Stimulated activated naive CD8-positive, alpha-beta T cell treated with anti-CD3 and anti-CD28 coated beads, Interleukin-15, Interleukin-2, amounts not matched to agents 100 ng/mL and 50 ng/mL, for 24 hours (primary cell): ENCODE results near the gene CKAP4.

Source experiments
- H3K27ac Mint-ChIP-seq: one replicate; pipeline ENCODE4 v1.8.0; 2021; ENCODE audit warnings: mild to moderate bottlenecking, mixed read lengths
- H3K27me3 Mint-ChIP-seq: one replicate; pipeline ENCODE4 v1.8.0; 2021; ENCODE audit warnings: mixed read lengths
- H3K36me3 Mint-ChIP-seq: one replicate; pipeline ENCODE4 v1.8.0; 2021; ENCODE audit warnings: low read depth, mixed read lengths
- H3K4me1 Mint-ChIP-seq: one replicate; pipeline ENCODE4 v1.8.0; 2021; ENCODE audit warnings: low read depth, mixed read lengths
- H3K4me3 Mint-ChIP-seq: one replicate; pipeline ENCODE4 v1.8.0; 2021; ENCODE audit warnings: mild to moderate bottlenecking, mixed read lengths
- H3K9me3 Mint-ChIP-seq: one replicate; pipeline ENCODE4 v1.8.0; 2021; ENCODE audit warnings: mixed read lengths

Gene CKAP4

DNA sequence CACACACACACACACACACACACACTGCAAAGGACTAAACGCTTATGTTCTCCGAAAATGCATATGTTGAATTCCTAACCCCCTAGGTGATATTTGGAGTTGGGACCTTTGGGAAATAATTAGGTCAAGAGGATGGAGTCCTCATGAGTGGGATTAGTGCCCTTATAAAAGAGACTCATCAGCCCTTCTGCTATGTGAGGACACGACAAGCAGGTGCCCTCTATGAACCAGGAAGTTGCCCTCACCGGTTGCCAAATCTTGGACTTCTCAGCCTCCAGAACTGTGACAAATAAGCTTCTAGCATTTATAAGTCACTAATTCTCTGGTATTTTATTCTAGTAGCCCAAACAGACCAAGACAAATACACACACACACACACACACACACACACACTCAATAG is 34.0 kb upstream of the CKAP4 start:
- peaks cover 5% of the 10 kb centered on the region for H3K9me3 Mint-ChIP-seq
- peaks cover 8% of the 10 kb centered on the region for H3K27me3 Mint-ChIP-seq
- no peaks in the 10 kb centered on the region for H3K36me3 Mint-ChIP-seq
- H3K4me3 Mint-ChIP-seq: no peak overlapping the region
- H3K4me1 Mint-ChIP-seq: peaks cover 14% of the 10 kb centered on the region
- H3K27ac Mint-ChIP-seq: no peak overlapping the region

DNA sequence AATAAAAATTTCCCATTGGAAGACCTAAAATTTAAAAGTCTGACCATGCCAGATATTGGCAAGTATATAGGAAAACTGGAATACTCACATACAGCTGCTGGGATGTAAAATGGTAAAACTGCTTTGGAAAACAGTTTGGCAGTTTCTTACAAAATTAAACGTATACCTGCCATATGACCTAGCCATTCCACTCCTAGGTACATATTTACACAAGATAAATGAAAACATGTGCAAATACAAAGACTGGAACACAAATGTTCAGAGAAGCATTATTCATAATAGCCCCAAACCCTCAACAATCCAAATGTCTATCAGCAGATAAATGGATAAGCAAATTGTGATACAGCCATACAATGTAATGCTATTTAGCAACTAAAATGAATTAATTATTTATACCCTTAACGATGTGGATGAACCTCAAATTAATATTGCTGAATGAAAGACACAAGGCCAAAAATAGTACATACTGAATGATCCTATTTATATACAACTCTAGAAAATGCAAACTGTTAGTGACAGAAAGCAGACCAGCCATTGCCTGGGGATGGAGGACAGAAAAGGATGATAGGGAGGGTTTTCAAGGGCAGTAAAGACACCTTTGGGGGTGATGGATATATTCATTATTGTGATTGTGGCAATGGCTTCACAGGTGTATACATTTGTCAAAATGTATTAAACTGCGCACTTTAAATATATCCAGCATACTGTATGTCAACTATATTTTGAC is 33.4 kb upstream of the CKAP4 start:
- Mint-ChIP-seq H3K9me3 (peaks cover 5% of the 10 kb centered on the region), H3K4me1 (peaks cover 14% of the 10 kb centered on the region), H3K27me3 (peaks cover 8% of the 10 kb centered on the region), H3K36me3 (no peaks in the 10 kb centered on the region), H3K27ac (no peak overlapping the region), H3K4me3 (no peak overlapping the region)

DNA sequence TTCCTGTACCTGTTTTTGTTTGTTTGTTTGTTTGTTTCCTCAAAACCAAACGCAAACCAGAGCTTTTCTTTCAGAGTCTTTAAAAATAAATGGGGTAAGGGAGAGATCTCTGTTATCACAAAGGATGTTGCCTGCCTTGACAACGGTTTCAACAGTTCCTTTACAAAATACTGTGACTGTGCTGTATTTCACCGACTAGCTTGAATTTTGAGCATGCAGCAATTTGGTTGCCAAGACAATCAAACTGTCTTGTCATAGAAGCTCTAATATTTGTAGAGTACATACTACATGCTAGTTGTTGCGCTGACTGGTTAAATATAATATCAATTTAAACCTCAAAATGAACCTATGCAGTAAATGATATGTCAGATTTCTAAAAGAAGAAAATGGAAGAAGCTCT is 32.3 kb upstream of the CKAP4 start:
- H3K27ac Mint-ChIP-seq: no peak overlapping the region
- H3K36me3 Mint-ChIP-seq: no peaks in the 10 kb centered on the region
- peaks cover 10% of the 10 kb centered on the region for H3K4me1 Mint-ChIP-seq
- H3K4me3 Mint-ChIP-seq: no peak overlapping the region
- H3K27me3 Mint-ChIP-seq: peaks cover 8% of the 10 kb centered on the region
- peaks cover 5% of the 10 kb centered on the region for H3K9me3 Mint-ChIP-seq

DNA sequence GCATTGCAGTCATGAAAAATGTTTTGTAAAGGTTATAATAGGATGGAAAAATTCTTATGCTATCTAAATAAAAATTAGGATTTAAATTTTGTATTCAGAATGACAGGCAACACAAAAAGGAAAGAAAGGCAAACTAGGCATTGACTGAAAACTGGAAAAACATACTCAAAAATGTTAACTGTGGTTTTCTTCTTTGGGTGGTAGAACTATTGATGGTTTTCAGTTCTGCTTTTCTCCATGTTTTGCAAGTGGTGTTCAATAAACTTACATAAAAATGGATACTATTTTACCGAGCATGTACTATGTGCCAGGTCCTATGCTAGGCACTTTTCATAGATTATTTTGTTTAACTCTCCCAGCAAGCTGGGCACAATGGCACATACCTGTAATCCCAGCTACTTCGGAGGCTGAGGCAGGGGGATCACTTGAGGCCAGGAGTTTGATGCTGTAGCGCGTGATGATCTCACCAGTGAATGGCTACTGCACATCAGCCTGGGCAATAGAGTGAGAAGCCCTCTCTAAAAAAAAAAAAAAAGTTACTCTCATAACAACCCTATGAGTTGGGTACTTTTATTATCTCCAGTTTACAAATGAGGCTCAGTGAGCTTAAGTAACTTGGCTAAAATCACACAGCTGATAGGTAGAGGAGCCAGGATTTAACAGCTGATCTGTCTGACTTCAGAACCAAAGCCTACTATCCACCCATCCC is 28.4 kb upstream of the CKAP4 start:
- no peak overlapping the region for H3K27ac Mint-ChIP-seq
- H3K27me3 Mint-ChIP-seq: no peaks in the 10 kb centered on the region
- H3K4me3 Mint-ChIP-seq: no peak overlapping the region
- no peaks in the 10 kb centered on the region for H3K36me3 Mint-ChIP-seq
- no peaks in the 10 kb centered on the region for H3K4me1 Mint-ChIP-seq
- H3K9me3 Mint-ChIP-seq: no peaks in the 10 kb centered on the region

DNA sequence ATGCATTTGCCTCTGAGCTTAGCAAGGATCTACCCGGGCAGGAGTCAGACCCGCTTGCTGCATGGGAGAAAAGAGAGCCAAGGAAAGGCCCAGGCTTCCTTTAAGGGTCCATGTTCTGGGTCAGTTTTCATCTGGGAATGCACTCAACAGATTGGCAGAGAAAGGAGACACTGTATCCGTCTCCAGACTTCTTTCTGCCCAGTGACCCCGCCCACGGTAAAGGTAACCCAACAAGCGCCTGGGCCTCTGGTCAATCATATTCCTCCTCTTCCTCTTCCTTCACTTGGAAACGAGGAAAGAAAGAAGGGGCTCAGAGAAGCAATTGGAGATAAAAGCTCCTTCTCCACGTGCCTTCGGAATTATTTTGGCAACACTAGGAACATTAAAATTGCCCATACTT is 27.6 kb upstream of the CKAP4 start:
- Mint-ChIP-seq H3K9me3 (no peaks in the 10 kb centered on the region), H3K4me1 (no peaks in the 10 kb centered on the region), H3K27ac (no peak overlapping the region), H3K36me3 (no peaks in the 10 kb centered on the region), H3K27me3 (no peaks in the 10 kb centered on the region), H3K4me3 (no peak overlapping the region)

DNA sequence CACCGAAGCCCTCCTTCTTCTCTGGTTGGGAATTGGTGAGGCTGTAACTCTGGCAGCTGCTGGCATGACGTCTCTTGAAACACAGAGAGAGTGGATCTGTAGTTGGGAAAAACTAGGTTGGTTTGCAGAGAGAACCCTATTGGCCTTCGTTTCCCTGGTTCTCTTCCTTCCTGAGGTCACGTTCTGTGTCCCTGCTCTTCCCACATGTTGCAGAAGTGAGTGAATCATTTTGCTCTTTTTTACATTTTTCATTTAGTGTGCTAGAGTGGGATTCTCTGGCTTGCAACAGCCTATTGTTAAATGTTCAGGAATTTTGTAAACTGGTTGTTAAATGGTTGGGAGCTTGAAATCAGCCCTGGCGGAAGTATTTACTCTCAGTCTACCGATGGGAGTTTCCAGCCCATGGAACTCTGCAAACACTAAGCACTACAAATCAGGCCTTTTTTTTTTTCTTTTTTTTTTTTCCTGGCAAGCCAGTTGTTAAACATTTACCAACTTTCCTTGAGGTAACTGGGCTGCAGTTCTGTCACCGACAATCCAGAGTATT is 26.8 kb upstream of the CKAP4 start:
- Mint-ChIP-seq H3K27me3 (no peaks in the 10 kb centered on the region), H3K9me3 (no peaks in the 10 kb centered on the region), H3K4me3 (no peak overlapping the region), H3K36me3 (no peaks in the 10 kb centered on the region), H3K27ac (no peak overlapping the region), H3K4me1 (no peaks in the 10 kb centered on the region)

DNA sequence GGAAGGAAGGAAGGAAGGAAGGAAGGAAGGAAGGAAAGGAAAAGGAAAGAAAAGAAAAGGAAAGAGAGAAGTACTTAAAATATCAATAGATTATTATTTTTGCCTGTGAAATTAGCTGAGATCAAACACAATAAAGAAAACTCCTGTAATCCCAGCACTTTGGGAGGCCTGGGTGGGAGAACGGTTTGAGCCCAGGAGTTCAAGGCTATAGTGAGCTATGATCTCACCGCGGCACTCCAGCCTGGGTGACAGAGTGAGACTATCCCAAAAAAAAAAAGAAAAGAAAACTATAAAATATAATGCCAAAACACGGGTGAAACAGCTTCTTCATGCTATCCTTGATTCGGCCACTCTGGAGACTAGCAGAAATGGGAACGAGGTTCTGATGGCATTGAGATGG is 26.2 kb upstream of the CKAP4 start:
- Mint-ChIP-seq H3K4me3 (no peak overlapping the region), H3K27ac (no peak overlapping the region), H3K4me1 (no peaks in the 10 kb centered on the region), H3K36me3 (no peaks in the 10 kb centered on the region), H3K27me3 (no peaks in the 10 kb centered on the region), H3K9me3 (no peaks in the 10 kb centered on the region)

DNA sequence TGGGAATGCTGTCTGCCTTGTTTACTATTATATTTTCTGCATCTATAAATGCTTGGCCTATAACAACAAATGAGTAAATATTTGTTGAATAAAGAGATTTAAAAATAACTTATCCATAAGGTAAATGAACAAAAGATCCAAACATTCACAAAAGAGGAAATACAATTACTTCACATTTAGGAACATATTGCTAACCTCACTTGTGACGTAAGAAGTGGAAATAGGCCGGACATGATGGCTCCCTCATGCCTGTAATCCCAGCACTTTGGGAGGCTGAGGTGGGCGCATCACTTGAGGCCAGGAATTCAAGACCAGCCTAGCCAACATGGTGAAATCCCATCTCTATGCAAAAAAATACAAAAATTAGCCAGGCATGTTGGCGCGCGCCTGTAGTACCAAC is 25.7 kb upstream of the CKAP4 start:
- H3K4me3 Mint-ChIP-seq: no peak overlapping the region
- no peaks in the 10 kb centered on the region for H3K9me3 Mint-ChIP-seq
- no peak overlapping the region for H3K27ac Mint-ChIP-seq
- H3K27me3 Mint-ChIP-seq: no peaks in the 10 kb centered on the region
- no peaks in the 10 kb centered on the region for H3K4me1 Mint-ChIP-seq
- H3K36me3 Mint-ChIP-seq: no peaks in the 10 kb centered on the region

DNA sequence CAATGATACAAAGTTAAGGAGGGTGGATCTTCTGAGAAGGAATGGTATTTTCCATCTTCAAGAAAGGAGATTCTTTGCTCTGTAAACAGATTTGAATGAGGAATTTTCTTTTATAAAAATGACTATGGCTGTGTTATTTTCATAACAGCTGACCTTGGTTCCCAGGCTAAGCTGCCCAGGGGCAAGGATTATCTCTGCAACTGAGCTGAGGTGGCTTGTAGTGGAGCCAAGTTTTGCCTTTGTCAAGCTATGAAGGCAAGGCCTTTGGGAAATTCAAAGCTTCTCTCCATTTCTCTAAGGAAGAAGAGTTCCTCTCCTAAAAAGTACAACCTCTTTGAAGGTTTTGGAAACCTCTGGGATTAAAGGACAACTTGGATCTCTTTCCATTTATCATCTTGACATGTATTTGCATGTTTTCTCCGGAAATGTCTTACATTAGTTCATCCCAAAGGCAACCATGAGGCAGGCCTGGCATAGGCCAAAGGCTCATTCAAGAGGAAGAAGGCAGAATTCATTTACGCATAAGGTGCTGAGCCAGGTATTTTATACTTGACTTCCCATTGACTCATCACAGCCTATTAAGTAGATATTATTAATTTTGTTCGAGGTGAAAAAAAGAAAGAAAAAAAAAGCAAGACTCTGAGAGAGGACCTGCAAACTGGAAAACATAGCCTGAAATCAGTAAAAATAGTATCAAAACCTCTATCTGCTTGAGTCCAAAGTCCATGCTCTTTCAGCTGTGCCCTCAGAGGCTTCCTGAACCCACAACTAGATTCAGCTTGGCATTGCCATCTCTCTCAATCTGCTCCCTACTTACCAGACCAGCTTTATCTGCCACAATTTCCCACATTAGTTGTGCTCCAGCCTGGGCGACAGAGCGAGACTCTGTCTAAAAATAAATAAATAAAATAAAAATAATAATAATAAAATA is 24.0 kb upstream of the CKAP4 start:
- Mint-ChIP-seq H3K27me3 (no peaks in the 10 kb centered on the region), H3K9me3 (no peaks in the 10 kb centered on the region), H3K36me3 (no peaks in the 10 kb centered on the region), H3K27ac (no peak overlapping the region), H3K4me3 (no peak overlapping the region), H3K4me1 (no peaks in the 10 kb centered on the region)

DNA sequence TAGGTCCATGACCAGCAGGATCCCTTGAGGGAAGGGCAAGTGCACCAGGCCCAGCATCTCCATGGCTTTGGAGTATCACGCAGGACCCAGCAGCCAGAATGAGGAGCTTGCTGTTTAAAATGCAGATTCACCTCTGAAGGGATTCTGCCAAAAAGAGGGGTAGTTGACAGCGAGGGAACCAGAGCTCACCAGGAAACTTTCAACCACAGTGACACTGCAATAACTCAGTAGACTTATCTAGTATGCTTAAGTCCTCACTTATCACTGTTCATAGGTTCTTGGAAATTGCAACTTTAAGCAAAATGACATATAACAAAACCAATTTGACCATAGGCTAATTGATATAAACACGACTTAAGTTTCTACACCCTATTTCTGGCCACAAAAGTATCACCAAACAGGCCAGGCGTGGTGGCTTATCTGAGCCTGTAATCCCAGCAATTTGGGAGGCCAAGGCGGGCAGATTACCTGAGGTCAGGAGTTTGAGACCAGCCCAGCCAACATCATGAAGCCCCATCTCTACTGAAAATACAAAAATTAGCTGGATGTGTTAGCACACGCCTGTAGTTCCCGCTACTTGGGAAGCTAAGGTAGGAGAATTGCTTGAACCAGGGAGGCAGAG is 21.4 kb upstream of the CKAP4 start:
- Mint-ChIP-seq H3K4me3 (no peak overlapping the region), H3K27ac (no peak overlapping the region), H3K36me3 (no peaks in the 10 kb centered on the region), H3K4me1 (no peaks in the 10 kb centered on the region), H3K27me3 (no peaks in the 10 kb centered on the region), H3K9me3 (no peaks in the 10 kb centered on the region)

DNA sequence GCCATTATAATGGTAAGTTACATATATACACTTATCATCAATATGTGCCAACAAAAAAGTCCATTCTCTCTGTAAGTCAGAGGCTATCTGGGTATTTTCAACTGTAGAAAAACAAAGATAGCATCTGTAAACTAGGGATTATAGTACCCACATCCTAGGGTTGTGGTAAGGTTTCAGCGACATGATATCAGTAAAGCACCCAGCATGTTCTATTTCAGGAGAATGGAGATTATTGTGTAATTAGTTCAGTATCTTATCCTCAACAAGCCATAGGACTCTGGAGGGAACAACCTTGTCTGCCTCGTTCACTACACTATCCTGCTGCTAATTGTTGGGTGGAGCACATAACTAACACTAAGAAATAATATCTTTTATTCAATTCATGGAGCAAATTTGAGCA is 19.7 kb upstream of the CKAP4 start:
- H3K9me3 Mint-ChIP-seq: no peaks in the 10 kb centered on the region
- H3K4me3 Mint-ChIP-seq: no peak overlapping the region
- H3K4me1 Mint-ChIP-seq: no peaks in the 10 kb centered on the region
- no peak overlapping the region for H3K27ac Mint-ChIP-seq
- H3K27me3 Mint-ChIP-seq: no peaks in the 10 kb centered on the region
- H3K36me3 Mint-ChIP-seq: no peaks in the 10 kb centered on the region

DNA sequence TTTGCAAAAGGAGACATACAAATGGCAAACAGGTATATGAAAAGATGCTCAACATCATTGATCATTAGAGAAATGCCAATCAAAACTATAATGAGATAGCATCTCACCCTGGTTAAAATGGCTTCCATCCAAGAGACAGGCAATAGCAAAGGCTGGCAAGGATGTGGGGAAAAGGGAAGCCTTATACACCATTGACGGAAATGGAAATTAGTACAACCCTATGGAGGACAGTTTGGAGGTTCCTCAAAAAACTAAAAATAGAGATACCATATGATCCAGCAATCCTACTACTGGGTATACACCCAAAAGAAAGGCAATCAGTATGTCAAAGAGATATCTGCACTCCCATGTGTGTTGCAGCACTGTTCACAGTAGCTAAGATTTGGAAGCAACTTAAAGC is 17.3 kb upstream of the CKAP4 start:
- Mint-ChIP-seq H3K9me3 (no peaks in the 10 kb centered on the region), H3K4me3 (no peak overlapping the region), H3K36me3 (no peaks in the 10 kb centered on the region), H3K4me1 (no peaks in the 10 kb centered on the region), H3K27me3 (no peaks in the 10 kb centered on the region), H3K27ac (no peak overlapping the region)

DNA sequence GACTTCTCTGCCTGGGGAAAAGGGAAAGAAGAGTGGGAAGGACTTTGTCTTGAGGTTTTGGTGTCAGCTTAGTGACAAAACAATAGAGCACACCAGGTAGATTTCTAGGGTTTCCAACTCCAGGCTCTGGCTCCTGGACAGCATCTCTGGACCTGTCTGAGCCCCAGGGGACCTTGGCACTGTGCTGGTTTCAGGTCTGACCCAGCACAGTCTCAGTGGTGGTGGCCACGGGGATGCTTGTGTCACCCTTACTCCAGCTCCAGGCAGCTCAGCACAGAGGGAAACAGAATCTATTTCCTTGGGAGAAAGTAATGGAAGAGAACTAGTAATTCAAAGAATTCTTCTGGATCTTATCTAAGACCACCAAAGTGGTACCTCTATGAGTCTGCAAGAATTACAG is 11.1 kb upstream of the CKAP4 start:
- no peaks in the 10 kb centered on the region for H3K27me3 Mint-ChIP-seq
- H3K36me3 Mint-ChIP-seq: no peaks in the 10 kb centered on the region
- H3K27ac Mint-ChIP-seq: no peak overlapping the region
- no peaks in the 10 kb centered on the region for H3K4me1 Mint-ChIP-seq
- H3K4me3 Mint-ChIP-seq: no peak overlapping the region
- no peaks in the 10 kb centered on the region for H3K9me3 Mint-ChIP-seq

DNA sequence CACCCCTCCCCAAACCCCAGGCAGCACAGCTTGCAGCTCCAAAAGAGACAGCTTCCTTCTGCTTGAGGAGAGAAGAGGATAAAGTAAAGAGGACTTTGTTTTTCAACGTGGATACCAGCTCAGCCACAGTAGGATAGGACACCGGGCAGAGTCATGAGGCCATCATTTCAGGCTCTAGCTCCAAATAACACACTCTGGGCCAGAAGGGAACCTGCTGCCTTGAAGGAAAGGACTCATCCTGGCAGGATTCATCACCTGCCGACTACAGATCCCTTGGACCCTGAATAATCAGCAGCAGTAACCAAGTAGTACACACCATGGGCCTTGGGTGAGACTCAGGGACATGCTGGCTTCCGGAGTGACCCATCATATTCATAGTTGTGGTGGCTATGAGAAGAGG is 10.4 kb upstream of the CKAP4 start:
- no peaks in the 10 kb centered on the region for H3K4me1 Mint-ChIP-seq
- H3K27me3 Mint-ChIP-seq: no peaks in the 10 kb centered on the region
- no peak overlapping the region for H3K27ac Mint-ChIP-seq
- H3K9me3 Mint-ChIP-seq: no peaks in the 10 kb centered on the region
- H3K36me3 Mint-ChIP-seq: no peaks in the 10 kb centered on the region
- H3K4me3 Mint-ChIP-seq: no peak overlapping the region
